ENCODE data around the gene PUS1. TPM values are rescaled to one million over a fixed set of nuclear protein-coding genes. Genes with fewer than 3 reads are reported as not detected.
A peak's percentile ranks its signal among the peaks of the same experiment; 100 is the strongest.
"Not testable (repeated sequence)": the region's sequence is repeated elsewhere in the genome, so short reads cannot be mapped to it uniquely, and the experiment has no call there.

PUS1 gene
- total and polyA plus RNA-seq, 7 donors = 11.7 to 46.8 (median 20.1) TPM

GRCh38 chr12:131947482-131948027 is 18.5 kb downstream of the PUS1 start:
- Histone ChIP-seq H3K9me3 (no peaks in the 10 kb centered on the region), H3K36me3 (ENCODE audit: insufficient read depth in 1 of 2, low read depth in 1 of 2) (peaks cover 0 to 26% of the 10 kb centered on the region in 2 donors), H3K27ac (peak overlapping the region; percentile 71), H3K27me3 (ENCODE audit: insufficient read depth in 3 of 3, low read length in 2 of 3) (no peaks in the 10 kb centered on the region), H3K4me3 (no peak overlapping the region), H3K4me1 (peaks cover 12% of the 10 kb centered on the region)
- ATAC-seq = no peak
- 33 to 35% (median 35%) methylated on average over 8 of the region's 8 CpGs for WGBS, 3 donors
- DNase-seq = no peak
- intact Hi-C loops (cut with DNase I) = loop anchor here (2.0 to 5.0 kb wide), 3 partner anchors 17 to 51 kb away; no protein-coding TSS in a partner anchor
- TF ChIP-seq CTCF (IDR thresholded peaks at IDR 0.05) = no peak

GRCh38 chr12:131948166-131948712 is 19.2 kb downstream of the PUS1 start:
- DNase-seq = no peak
- 50 to 70% (median 58%) methylated on average over 1 of the region's 1 CpG for WGBS, 3 donors
- no peak for ATAC-seq
- H3K4me3 ChIP-seq = no peak overlapping the region
- intact Hi-C loops (cut with DNase I) = loop anchor here (2.0 to 5.0 kb wide), 3 partner anchors 17 to 51 kb away; no protein-coding TSS in a partner anchor
- peaks cover 0 to 19% of the 10 kb centered on the region in 2 donors for H3K36me3 ChIP-seq (ENCODE audit: insufficient read depth in 1 of 2, low read depth in 1 of 2)
- H3K27ac ChIP-seq = peak overlapping the region; percentile 71
- H3K4me1 ChIP-seq = peaks cover 19% of the 10 kb centered on the region
- no peaks in the 10 kb centered on the region for H3K27me3 ChIP-seq (ENCODE audit: insufficient read depth in 3 of 3, low read length in 2 of 3)
- no peaks in the 10 kb centered on the region for H3K9me3 ChIP-seq
- TF ChIP-seq CTCF (IDR thresholded peaks at IDR 0.05) = no peak

- H3K27me3 ChIP-seq (ENCODE audit: insufficient read depth in 3 of 3, low read length in 2 of 3); DNase-seq; H3K9me3 ChIP-seq: not testable (repeated sequence)
- Histone ChIP-seq H3K4me1 (peaks cover 21% of the 10 kb centered on the region), H3K4me3 (peak overlapping the region; percentile 96), H3K27ac (peak overlapping the region; percentile 71), H3K36me3 (ENCODE audit: insufficient read depth in 1 of 2, low read depth in 1 of 2) (peaks cover 0 to 13% of the 10 kb centered on the region in 2 donors)
- ATAC-seq = peak in 2 of 4 donors; percentile 1 to 8
- 25 to 35% (median 29%) methylated on average over 23 of the region's 23 CpGs for WGBS, 3 donors
- intact Hi-C loops (cut with DNase I) = loop anchor here (2.0 to 5.0 kb wide), 3 partner anchors 18 to 52 kb away; no protein-coding TSS in a partner anchor
Measured at GRCh38 chr12:131948713-131949430, 19.8 kb downstream of the PUS1 start.

GRCh38 chr12:131949431-131950181 is 20.5 kb downstream of the PUS1 start, which contains the start of gene EP400:
Gene EP400 (plus strand): TSS chr12:131949942. CDS start chr12:131960620, 10,678 bp downstream.
- DNase-seq (peak; percentile 98), ATAC-seq (peak; percentile 96 to 97 (median 97))
- peak; percentile 42 for TF ChIP-seq CTCF (IDR thresholded peaks at IDR 0.05)
- peak within 1 kb of the TSS; percentile 71 for H3K27ac ChIP-seq
- peaks cover 0 to 6% of the 10 kb centered on the region in 2 donors for H3K36me3 ChIP-seq (ENCODE audit: insufficient read depth in 1 of 2, low read depth in 1 of 2)
- H3K4me3 ChIP-seq = peak within 1 kb of the TSS; percentile 96
- peaks cover 21% of the 10 kb centered on the region for H3K4me1 ChIP-seq
- no peaks in the 10 kb centered on the region for H3K9me3 ChIP-seq
- intact Hi-C loops (cut with DNase I) = loop anchor here (2.0 to 5.0 kb wide), 4 partner anchors 19 to 97 kb away; no protein-coding TSS in a partner anchor
- no peaks in the 10 kb centered on the region for H3K27me3 ChIP-seq (ENCODE audit: insufficient read depth in 3 of 3, low read length in 2 of 3)
- 2 to 3% (median 3%) methylated on average over 57 to 97 of the region's 97 CpGs for WGBS, 3 donors
